Measurements from ENCODE around the gene IBTK.
A peak's percentile ranks its signal among the peaks of the same experiment; 100 is the strongest.
"Not testable (repeated sequence)": the region's sequence is repeated elsewhere in the genome, so short reads cannot be mapped to it uniquely, and the experiment has no call there.

IBTK gene

DNA sequence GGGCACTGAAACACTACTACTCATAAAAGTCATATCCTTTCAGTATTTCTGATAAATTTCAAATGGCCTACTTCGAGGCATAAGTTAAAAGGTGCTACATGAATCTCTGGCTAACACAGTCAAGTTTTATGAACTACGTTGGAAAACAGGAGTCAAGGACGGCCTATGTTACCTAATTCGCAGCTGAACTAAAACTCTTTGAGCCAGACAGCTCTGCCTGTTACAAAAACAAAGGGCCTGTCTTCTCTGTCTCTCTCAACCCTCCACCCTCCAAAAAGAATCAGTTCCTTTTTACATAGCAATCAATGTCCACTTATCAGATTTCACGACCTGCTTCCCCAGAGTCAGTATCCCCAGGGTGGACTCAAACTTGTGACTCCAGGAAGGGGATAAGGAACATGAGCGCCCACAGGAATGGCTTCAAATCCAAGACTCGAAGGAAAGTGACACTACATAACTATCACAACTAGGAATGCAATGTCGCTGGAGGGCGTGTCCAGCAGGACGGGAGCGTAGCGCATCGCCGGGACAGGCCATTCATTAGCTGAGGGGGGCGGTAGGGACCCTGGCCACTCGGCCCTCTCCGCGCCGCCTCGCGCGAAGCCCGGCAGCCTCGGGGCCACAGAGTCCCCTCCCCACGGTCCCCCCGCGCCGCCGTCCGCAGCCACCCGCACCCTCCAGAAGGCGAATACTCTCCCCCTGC lies 591 bp downstream of the IBTK start:
- DNase-seq = no peak

DNA sequence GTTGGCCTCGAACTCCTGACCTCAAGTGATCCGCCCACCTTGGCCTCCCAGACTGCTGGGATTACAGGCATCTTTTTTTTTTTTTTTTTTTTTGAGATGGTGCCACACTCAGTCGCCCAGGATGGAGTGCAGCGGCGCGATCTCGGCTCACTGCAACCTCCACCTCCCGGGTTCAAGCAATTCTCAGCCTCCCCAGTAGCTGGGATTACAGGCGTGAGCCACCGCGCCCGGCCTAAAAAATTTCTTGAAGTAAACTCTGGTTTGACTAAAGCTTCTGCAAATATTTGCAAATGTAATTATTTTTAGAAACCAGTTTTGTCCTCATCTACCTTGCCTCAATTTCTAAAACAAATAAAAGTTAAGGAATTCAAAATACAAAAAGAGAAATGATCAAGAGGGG lies 1.2 kb downstream of the IBTK start:
- peak in 1 of 2 donors; percentile 9 for DNase-seq

GRCh38 chr6:82245376-82245775 lies 2.2 kb downstream of the IBTK start:
- no peak for DNase-seq

DNA sequence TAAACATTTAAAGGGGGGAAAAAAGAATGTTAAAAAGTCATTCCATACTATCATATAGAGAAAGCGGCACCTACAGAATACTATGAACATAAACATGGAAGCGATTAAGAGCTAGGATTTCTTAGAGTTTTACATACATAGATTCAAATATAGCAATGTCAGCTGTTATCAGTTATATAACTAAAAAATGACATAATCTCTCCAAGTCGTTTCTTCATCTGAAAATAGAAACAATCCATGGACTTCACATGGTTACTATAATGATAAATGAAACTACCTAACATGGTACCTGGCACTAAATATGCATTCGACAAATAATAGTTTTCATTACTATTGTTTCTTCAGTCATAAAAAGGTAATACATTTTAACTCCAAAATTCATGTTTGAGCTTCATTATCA lies 3.7 kb downstream of the IBTK start:
- no peak for DNase-seq

DNA sequence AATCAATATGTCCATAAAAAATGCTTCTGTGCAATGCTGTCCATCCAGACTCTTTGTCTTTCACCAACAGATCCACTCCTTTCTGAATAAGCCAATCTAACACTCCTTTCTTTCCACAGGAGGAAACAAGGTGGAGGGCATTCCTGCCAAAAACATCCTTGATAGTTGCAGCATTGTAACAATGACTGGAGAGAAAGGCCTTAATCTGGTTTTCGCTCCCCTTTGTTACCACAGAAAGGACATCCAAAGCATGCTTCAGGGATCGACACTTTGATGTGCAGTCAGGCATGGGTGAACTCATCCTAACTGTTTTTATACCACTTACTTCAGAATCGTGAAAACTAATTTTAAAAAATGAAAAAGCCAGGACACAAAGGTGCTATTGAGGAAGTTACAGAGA lies 7.4 kb downstream of the IBTK start:
- DNase-seq = no peak

- DNase-seq = no peak
Observed at GRCh38 chr6:82239597-82239996, 7.9 kb downstream of the IBTK start.

DNA sequence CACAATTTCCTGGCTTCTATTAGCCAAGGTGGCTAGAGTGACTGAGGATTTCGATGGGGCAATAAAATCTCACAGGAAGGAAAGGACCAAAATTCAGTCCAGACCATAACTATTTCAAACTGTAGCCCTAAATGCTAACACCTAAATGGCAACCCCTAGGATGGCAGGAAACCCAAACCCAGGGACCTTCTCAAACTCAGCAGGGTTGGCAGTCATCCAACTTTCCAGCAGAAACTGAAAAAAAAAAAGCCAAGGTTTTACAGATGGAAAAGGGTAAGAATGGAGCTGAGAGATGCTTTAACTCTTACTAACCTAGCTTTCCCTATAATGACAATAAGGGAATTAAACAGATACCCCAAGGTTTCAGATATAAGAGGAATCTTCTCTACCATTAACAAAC lies 10.5 kb downstream of the IBTK start:
- no peak for DNase-seq

GRCh38 chr6:82227770-82228169 lies 19.8 kb downstream of the IBTK start:
- peak in 1 of 2 donors; percentile 7 for DNase-seq

DNA sequence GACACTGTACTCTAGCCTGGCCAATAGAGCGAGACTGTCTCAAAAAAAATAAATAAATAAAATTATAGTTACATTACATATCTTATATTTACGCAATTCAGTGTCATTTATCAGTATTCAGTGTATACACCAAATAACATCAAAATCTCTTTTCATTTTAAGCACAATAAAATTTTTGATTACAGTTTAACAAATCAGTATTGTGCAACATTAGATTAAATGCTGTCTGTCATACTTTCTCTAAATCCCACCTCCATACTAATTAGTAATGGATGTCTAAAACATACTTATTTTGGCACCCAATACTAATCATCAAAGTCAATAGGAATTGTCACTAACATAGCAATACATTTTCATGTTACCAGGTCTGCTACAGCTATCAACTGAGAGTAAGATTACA lies 27.4 kb downstream of the IBTK start:
- DNase-seq = no peak

DNA sequence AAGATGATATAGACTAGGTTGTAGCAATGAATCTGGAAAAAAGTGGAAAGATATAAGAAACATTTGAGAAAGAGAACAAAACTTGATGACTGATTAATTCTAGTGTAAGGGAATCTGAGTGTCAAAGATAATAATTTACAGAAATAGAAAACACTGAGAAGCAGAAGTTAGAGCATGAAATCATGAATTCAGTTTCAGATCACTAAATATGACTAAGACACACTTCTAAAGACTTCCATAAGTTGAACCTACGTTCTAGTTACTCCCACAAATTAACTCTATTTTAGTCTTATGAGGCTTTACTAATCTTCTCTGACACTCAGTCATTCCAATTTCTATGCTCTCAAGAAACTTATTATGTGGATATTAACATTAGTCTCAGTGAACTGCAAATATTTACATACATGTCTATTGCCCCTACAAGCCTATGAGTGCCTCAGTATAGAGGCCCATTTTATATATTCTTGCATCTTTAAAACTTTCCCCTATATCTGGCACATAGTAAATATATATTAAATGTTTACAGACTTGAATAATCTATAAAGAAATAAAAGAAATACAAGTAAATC lies 30.4 kb downstream of the IBTK start:
- no peak for DNase-seq

DNA sequence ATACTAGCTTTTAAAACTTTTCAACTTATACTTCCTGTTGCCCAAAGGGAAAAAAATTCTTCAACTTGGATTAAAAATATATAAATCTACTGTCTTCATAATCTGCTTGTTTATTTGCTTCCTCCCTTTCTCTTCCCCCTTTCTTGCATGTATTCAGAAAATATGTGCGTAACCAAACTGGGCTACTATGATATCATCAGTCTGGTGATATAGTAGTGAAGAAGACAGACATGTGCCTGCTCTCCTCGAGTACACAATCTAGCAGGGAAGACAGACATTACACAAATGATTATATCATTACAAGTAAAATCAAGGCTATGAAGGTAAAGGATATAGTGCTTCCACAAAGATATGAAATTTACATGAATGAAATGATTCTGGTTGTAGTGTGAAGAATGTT lies 31.0 kb downstream of the IBTK start:
- no peak for DNase-seq

DNA sequence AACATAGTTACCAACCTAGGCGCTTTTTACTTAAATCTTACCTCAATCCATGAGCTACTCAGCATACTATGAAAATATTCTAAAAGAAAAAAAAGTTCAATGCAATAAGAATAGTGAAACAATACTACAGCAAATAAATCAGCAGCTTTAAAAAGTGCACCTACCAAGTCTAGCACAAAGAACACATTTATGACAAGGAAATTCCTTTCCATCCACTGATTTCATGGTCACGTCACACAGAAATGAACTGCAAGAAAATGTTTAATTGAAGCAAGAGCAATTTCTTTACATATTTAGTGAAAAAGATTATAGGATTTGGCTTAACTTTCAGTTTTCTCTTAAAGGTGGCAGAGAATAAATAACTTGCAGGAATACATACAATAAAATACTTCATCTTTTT lies 36.2 kb downstream of the IBTK start:
- no peak for DNase-seq

- no peak for DNase-seq
Observed at GRCh38 chr6:82208913-82209312, 38.6 kb downstream of the IBTK start.

DNA sequence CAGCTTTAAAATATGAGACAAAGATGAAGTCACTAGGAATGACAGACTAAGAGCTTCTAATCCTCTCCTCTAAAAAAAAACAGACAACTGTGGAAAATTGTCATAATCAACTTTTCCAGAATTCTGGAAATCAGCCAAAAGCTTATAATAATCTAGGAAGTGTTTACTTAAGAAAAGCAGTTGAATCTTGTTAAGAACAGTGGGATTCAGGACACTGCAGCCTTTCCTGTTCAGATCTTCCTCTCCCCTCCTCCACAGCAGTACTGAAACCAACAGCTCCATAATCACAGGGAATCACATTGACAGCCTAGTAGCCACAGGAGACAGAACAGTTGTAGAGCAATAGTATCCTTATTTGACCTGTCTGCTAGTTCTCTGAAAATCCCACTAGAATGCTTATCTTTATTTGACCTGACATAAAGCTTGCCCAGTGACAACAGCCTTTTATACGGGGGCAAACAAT lies 41.6 kb downstream of the IBTK start:
- no peak for DNase-seq

DNA sequence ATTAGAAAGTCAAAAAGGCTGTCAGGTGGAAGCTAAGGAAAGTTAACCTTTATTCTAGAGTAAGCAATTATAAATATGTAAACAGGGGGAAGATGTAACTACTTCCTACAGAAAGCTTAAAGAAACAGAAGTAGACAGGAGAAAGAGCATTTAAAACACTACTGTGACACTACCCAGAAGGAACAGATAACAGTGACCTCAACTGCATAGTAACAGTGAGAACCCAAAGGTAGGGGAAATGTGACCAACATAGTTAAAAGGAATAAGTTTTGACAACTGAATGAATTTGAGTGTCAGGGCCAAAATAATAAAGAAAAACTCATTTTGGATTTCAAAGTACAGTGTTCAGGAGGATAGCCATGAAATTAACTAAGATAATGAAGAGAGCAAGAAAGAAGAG lies 43.5 kb downstream of the IBTK start:
- DNase-seq = no peak

DNA sequence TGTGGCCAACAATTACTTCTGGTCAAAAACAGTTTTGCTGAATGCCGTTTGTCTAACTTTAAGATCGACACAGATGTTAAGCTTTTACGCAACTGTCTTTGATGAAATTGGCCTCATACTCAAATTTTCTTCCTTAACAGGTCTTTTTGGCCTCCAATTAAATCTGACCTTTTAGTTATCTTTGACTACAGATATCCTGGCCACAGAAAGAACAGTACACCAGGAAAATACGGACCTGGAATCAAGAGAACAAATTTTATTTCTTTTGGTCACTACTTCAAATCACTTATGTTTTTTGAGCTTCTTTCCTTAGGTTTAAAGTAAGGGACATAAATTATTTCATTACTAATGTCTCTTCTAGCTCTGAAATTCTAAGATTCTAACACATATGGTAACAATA lies 49.8 kb downstream of the IBTK start:
- DNase-seq = no peak

- not testable (repeated sequence) for DNase-seq
Observed at GRCh38 chr6:82197245-82197644, 50.3 kb downstream of the IBTK start.

GRCh38 chr6:82196161-82196560 lies 51.4 kb downstream of the IBTK start:
- DNase-seq = no peak

- DNase-seq = no peak
Observed at GRCh38 chr6:82195619-82196018, 51.9 kb downstream of the IBTK start.

DNA sequence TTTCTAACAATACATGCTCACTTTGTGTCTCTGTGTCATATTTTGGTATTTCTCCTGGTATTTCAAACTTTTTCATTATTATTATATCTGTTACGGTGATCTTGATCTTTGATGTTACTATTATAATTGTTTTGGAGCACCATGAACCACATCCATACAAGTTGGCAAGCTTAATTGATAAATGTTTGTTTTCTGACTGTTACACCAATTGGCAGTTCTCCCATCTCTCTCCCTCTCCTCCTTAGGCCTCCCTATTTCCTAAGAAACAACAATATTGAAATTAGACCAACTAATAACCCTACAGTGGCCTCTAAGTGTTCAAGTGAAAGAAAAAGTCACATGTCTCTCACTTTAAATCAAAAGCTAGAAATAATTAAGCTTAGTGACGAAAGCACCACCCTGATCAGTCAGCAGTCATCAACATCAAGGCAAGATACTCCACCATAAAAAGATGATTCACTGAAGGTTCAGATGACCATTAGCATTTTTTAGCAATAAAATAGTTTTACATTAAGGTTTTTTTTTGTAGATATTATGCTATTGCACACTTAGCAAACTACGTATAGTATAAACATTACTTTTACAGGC lies 61.5 kb downstream of the IBTK start:
- no peak for DNase-seq

DNA sequence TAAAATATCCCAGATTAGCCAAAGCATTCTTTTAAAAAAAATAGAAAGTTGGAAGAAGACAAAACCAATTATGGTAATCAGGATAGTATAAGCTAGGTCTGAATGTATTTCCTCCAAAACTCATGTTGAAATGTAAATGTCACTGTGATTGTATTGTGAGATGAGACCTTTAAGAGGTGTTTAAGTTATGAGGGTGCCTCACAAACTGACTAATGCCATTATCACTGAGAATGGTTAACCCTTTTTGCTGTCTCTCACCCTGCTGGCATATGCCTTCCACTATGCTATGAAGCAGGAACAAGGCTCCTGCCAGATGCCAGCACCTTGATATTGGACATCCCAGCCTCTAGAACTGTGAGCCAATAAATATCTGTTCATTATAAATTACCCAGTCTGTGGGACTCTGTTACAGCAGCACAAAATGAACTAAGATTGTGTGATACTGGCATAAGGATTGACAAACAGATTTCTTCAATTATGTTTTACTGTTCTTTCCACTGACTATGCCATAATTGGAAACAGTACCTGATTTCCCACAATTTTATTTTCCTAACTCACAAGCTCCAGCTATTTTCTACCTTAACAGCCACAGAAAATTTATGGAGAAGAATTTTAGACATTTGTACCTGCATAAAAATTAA lies 63.8 kb downstream of the IBTK start:
- DNase-seq = no peak

DNA sequence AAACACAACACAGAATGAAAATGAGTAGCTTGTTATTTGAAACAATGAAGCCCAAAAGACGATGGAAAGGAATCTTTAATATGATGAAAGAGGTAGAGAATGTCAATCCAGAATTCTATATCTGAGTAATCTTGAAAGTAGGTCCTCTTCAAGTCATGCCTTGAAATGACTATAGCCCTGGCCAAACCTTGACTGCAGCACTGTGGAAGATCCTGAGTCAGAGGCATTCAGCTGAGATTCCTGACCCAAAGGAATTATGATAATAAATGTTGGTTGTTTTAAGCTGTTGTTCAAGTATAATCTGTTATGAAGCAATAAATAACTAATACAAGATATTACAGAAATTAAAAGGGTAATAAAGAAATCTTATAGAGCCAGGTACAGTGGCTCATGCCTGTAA lies 64.8 kb downstream of the IBTK start:
- no peak for DNase-seq

DNA sequence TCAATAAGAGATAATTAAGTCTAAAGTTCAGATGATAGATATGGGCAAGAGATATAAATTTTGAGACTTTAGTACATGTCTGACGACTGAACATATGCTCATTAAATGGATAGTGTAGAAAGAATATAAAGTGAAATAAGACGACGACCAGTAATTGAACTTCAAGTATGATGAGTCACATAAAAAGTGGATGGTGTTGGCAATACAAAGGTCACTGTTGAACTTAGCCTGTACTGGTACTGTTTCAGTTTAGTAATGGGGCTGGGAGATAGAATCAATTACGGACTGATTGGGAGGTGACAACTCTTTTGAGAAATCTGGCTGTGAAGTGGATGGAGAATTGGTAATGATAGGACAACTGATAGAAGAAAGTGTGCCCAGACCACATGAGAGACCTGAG lies 68.1 kb downstream of the IBTK start:
- no peak for DNase-seq

DNA sequence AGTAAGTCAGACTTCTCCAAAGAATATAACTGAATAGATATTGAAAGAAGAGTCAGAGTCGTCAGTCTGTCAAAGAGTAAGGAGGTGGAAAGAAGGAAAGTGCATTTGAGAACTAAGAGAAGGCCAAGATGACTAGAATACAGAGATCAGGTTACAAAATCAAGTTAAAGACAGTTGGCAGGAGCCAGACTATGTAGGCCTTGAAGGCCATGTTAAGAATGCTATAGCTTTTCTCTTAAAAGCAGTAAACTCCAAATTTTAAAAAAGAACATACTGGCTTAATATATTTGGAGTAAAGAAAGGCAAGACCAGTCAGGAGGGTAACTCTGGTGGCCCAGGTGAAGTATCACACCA lies 68.8 kb downstream of the IBTK start:
- DNase-seq = no peak

Data from CD4-positive, alpha-beta T cell treated with Interferon alpha-2 for 1 hour (primary cell).